ENCODE data around the gene PPIA. TPM values are rescaled to one million over a fixed set of nuclear protein-coding genes. Genes with fewer than 3 reads are reported as not detected.

PPIA gene
- total RNA-seq, 3 donors from 2014 or later = 2,630 to 2,693 (median 2,657) TPM

DNA sequence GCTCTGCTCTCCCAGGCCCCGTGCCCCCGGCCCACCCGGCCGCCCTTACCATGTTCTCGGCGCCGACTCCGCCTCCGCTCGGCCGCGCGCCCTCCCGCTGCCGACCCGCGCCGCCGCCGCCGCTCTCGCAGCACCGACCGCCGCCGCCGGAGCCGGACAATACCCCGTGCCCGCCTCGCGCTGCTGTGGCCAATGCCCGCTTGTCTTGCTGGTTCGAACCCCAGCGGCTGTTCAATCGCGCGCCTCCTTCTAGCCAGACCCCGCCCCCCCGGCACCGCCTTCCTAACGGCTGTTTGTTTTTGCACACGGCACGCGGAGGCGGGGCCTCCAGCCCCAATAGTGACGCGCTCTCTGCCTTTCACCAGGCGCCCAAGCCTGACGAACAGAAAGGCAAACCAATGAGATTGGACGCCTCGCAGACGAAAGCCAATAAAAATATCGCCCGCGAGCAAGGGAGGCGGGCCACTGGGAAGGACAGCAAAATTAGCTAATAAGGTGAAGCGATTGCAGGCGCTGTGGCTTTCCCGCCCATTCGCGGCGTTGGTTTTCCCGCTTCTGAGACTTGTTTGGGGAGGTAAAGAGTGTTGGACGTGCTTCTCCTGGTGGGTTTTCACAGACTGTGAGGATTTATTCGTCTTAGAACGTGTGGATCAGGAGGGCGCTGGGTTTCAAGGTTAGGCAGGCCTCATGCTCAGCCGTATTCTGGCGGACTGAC lies 51.6 kb downstream of the PPIA start, which contains the start of gene H2AZ2:
Gene H2AZ2 (minus strand): TSS at position 168 of the 715 bp plus-strand sequence. CDS start 116 bp downstream, at position 52.
- no peaks in the 10 kb centered on the region for H3K36me3 Mint-ChIP-seq (ENCODE audit: insufficient read depth)
- peak within 1 kb of the TSS; percentile 90 for H3K4me3 Mint-ChIP-seq
- no peaks in the 10 kb centered on the region for H3K27me3 Mint-ChIP-seq (ENCODE audit: low read depth)
- H3K4me1 Mint-ChIP-seq (ENCODE audit: low read depth) = peaks cover 37% of the 10 kb centered on the region
- ATAC-seq = peak; percentile 87
- no peaks in the 10 kb centered on the region for H3K9me3 Mint-ChIP-seq
- DNase-seq = peak; percentile 100

DNA sequence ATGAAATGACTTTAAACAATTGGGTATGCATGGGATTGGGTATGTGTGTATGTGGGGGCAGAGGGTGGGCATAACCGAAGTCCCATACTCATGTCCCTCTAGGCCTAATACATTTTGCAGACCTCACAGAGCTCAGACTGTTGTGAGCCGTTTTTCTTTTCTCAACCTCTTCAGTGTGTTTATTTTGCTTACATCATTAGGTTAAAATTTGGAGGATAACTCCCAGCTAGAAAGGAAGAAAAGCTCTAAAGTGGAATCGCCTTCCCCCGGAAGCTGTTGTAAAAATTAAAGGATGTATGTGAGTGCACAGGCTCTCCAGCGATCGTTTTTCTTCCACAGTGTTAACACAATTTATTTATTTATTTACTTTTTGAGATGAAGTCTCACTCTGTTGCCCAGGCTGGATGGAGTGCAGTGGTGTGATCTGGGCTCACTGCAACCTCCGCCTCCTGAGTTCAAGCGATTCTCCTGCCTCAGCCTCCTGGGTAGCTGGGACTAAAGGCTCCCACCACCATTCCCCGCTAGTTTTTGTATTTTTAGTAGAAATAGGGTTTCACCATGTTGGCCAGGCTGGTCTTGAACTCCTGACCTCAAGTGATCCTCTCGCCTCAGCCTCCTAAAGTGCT lies 52.9 kb downstream of the PPIA start:
- DNase-seq (no peak), ATAC-seq (no peak)
- H3K9me3 Mint-ChIP-seq = no peaks in the 10 kb centered on the region
- H3K4me1 Mint-ChIP-seq (ENCODE audit: low read depth) = peaks cover 33% of the 10 kb centered on the region
- peak overlapping the region; percentile 90 for H3K4me3 Mint-ChIP-seq
- no peaks in the 10 kb centered on the region for H3K36me3 Mint-ChIP-seq (ENCODE audit: insufficient read depth)
- no peaks in the 10 kb centered on the region for H3K27me3 Mint-ChIP-seq (ENCODE audit: low read depth)

- ATAC-seq = no peak
- Mint-ChIP-seq H3K9me3 (no peaks in the 10 kb centered on the region), H3K4me1 (ENCODE audit: low read depth) (peaks cover 26% of the 10 kb centered on the region), H3K36me3 (ENCODE audit: insufficient read depth) (no peaks in the 10 kb centered on the region), H3K4me3 (peak overlapping the region; percentile 90), H3K27me3 (ENCODE audit: low read depth) (no peaks in the 10 kb centered on the region)
- DNase-seq = no peak
Measured at GRCh38 chr7:44849885-44850544, 53.5 kb downstream of the PPIA start.

DNA sequence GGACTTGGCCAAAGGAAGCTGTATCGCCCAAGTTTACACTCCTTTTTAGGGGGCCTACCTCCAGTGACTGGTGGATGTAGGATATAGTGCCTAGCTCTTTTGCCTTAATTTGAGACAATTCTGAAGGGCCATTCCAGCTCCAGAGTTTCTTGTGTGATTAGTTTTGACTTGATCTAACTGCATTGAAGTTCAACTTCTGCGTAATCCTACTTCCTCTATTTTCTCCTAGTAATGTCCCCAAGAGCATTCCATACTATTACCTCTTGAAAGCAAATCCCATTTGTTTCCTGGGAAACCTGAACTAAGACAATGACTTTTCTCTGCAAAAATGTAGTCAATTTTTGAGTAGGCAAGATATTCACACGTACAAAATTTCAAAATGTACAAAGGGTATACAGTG lies 56.1 kb downstream of the PPIA start:
- ATAC-seq (no peak), DNase-seq (no peak)
- H3K36me3 Mint-ChIP-seq (ENCODE audit: insufficient read depth) = no peaks in the 10 kb centered on the region
- no peak overlapping the region for H3K4me3 Mint-ChIP-seq
- peaks cover 19% of the 10 kb centered on the region for H3K4me1 Mint-ChIP-seq (ENCODE audit: low read depth)
- no peaks in the 10 kb centered on the region for H3K9me3 Mint-ChIP-seq
- H3K27me3 Mint-ChIP-seq (ENCODE audit: low read depth) = no peaks in the 10 kb centered on the region

Other genes starting within 250 kb of the PPIA start
- 100 to 1,000 TPM; 224 to 239 (median 224) TPM for gene DDX56, start 222.8 kb upstream of the PPIA start, total RNA-seq
- gene TMED4, start 214.4 kb upstream of the PPIA start, total RNA-seq = 10 to 100 TPM; 71.3 to 79.4 (median 71.4) TPM
- 100 to 1,000 TPM in 1 of 3 donors, 10 to 100 TPM in 2; 83.0 to 105 (median 97.2) TPM for gene OGDH, start 190.1 kb upstream of the PPIA start, total RNA-seq
- gene ZMIZ2, start 47.8 kb upstream of the PPIA start, total RNA-seq = 100 to 1,000 TPM; 109 to 137 (median 118) TPM
- gene H2AZ2, start 51.4 kb downstream of the PPIA start, total RNA-seq = 100 to 1,000 TPM; 128 to 140 (median 133) TPM
- 10 to 100 TPM; 28.9 to 34.4 (median 30.6) TPM for gene PURB, start 88.8 kb downstream of the PPIA start, total RNA-seq
- gene MYO1G, start 182.3 kb downstream of the PPIA start, total RNA-seq = 100 to 1,000 TPM; 120 to 205 (median 143) TPM
- 10 to 100 TPM; 35.9 to 38.2 (median 36.6) TPM for gene CCM2, start 203.5 kb downstream of the PPIA start, total RNA-seq

Data from activated T-cell treated with anti-CD3 and anti-CD28 coated beads, Interleukin-2, amount 50 U/mL, for 4 hours (primary cell).